ENCODE measurements around the gene RSPH3.
"Not testable (repeated sequence)": the region's sequence is repeated elsewhere in the genome, so short reads cannot be mapped to it uniquely, and the experiment has no call there.

Gene RSPH3

GRCh38 chr6:158960026-158960425, 40.0 kb downstream of the RSPH3 start:
- in situ Hi-C loops (cut with MboI; ENCODE audit: low pct_unique_long_range_greater_than_20kb, low sequenced_read_pairs, unreplicated experiment) = no loop called here
- DNase-seq (ENCODE audit: low spot score) = no peak
- TF ChIP-seq CTCF (IDR thresholded peaks at IDR 0.05; ENCODE audit: extremely low read depth, insufficient read depth, missing control alignments) = no peak

GRCh38 chr6:158959552-158959951, 40.5 kb downstream of the RSPH3 start:
- no peak for TF ChIP-seq CTCF (IDR thresholded peaks at IDR 0.05; ENCODE audit: extremely low read depth, insufficient read depth, missing control alignments)
- DNase-seq (ENCODE audit: low spot score) = no peak
- in situ Hi-C loops (cut with MboI; ENCODE audit: low pct_unique_long_range_greater_than_20kb, low sequenced_read_pairs, unreplicated experiment) = no loop called here

GRCh38 chr6:158958504-158959386, 41.3 kb downstream of the RSPH3 start:
- in situ Hi-C loops (cut with MboI; ENCODE audit: low pct_unique_long_range_greater_than_20kb, low sequenced_read_pairs, unreplicated experiment) = no loop called here
- peak; percentile 43 for TF ChIP-seq CTCF (IDR thresholded peaks at IDR 0.05; ENCODE audit: extremely low read depth, insufficient read depth, missing control alignments)
- no peak for DNase-seq (ENCODE audit: low spot score)

- in situ Hi-C loops (cut with MboI; ENCODE audit: low pct_unique_long_range_greater_than_20kb, low sequenced_read_pairs, unreplicated experiment) = no loop called here
- no peak for TF ChIP-seq CTCF (IDR thresholded peaks at IDR 0.05; ENCODE audit: extremely low read depth, insufficient read depth, missing control alignments)
- DNase-seq (ENCODE audit: low spot score) = no peak
These were observed 44.7 kb downstream of the RSPH3 start for GRCh38 chr6:158955255-158955654.

- in situ Hi-C loops (cut with MboI; ENCODE audit: low pct_unique_long_range_greater_than_20kb, low sequenced_read_pairs, unreplicated experiment) = no loop called here
- no peak for TF ChIP-seq CTCF (IDR thresholded peaks at IDR 0.05; ENCODE audit: extremely low read depth, insufficient read depth, missing control alignments)
- no peak for DNase-seq (ENCODE audit: low spot score)
These were observed 45.2 kb downstream of the RSPH3 start for GRCh38 chr6:158954753-158955152.

GRCh38 chr6:158952011-158952410, 48.0 kb downstream of the RSPH3 start:
- DNase-seq (ENCODE audit: low spot score); in situ Hi-C loops (cut with MboI; ENCODE audit: low pct_unique_long_range_greater_than_20kb, low sequenced_read_pairs, unreplicated experiment): not testable (repeated sequence)

- DNase-seq (ENCODE audit: low spot score); in situ Hi-C loops (cut with MboI; ENCODE audit: low pct_unique_long_range_greater_than_20kb, low sequenced_read_pairs, unreplicated experiment): not testable (repeated sequence)
These were observed 48.4 kb downstream of the RSPH3 start for GRCh38 chr6:158951565-158951964.

Measured in GM13977 (cell line).